DLD1 (cell line): Measurements from ENCODE around the gene BRAF.
"Not testable (repeated sequence)": the region's sequence is repeated elsewhere in the genome, so short reads cannot be mapped to it uniquely, and the experiment has no call there.

Experiments
- in situ Hi-C: cut with HindIII; loops from 2 replicates; pipeline ENCODE4 v1.10.0; 2017; ENCODE audit warnings: low sequenced_read_pairs

The BRAF gene

DNA sequence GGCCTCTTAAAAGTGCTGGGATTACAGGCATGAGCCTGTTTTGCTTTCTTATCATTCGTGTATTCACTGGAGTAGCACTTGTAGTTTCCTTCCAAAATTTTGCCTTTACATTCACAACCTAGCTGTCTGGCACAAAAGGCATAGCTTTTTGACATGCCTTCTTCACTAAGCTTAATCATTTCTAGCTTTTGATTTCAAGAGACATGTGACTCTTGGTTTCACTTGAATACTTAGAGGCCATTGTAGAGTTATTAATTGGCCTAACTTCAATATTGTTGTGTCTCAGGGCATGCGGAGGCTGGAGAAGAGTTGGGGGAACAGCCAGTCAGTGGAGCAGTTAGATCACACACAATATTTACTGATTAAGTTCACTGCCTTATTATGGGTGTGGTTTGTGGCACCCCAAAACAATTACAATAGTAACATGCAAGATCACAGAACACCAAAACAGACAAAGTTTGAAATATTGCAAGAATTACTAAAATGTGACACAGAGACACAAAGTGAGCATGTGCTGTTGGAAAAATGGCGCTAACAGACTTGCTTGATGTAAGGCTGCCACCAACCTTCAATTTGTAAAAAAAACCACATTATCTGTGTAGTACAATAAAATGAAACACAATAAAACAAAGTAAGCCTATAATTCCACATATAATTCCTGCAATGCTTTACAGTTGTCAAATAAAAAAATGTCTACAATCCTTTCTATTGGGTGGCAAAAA is 43.1 kb downstream of the BRAF start:
- in situ Hi-C loops = no loop called here

DNA sequence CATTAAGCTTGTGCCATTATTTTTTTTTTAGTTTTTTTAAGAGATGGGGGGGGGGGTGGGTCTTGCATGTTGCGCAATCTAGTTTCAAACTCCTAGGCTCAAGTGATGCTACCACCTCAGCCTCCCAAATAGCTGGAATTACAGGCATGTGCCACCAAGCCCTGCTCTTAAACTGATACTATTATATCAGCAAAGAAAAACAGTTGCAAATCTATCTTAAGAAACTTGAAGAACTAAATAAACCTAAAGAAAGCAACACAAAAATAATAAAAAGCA is 47.5 kb downstream of the BRAF start:
- in situ Hi-C loops = no loop called here

DNA sequence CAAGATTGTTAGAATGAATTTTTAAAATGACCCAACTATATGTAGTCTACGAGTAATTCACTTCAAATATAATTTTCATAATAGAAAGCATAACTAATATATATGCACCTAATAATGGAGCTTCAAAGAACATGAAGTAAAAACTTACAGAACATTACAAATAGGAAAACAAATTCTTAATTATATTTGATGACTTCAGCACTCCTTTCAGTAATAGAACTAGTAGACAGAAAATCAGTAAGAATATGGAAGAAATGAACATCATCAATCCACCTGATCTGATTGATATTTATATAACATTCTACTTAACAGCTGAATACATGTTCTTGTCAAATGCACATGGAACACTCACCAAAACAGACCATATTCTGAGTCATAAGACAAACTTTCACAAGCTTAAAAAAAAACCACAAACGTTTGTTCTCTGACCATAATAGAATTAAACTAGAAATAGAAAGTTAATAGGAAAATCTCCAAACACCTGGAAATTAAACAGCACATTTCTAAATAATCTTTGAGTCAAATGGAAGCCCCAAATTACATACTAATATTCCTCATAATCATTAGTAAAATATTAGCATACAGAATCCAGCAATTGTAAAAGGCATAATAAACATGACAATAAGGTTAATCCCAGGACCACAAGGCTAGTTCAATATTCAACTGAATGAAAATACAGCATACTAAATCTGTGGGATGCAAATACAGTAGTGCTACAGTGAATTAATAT is 48.0 kb downstream of the BRAF start:
- in situ Hi-C loops = no loop called here

DNA sequence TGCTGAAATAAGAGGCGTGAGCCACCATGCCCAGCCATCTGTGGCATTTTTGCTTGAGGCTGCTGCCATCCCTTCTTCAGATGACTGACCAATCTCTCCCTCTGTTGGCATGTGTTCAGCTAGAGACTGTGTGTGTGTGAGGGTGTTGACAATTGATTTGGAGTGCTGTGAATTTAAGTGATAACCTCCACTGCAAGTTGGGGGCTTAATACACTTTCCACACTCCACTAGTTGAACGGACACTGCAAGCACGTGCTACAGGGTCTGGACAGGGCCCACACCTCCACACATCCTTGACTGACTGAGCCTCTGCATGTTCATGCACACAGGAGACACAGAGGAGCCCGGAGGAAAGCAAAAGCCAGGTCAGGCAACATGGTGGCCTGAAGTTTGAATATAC is 51.3 kb downstream of the BRAF start:
- in situ Hi-C loops = no loop called here

DNA sequence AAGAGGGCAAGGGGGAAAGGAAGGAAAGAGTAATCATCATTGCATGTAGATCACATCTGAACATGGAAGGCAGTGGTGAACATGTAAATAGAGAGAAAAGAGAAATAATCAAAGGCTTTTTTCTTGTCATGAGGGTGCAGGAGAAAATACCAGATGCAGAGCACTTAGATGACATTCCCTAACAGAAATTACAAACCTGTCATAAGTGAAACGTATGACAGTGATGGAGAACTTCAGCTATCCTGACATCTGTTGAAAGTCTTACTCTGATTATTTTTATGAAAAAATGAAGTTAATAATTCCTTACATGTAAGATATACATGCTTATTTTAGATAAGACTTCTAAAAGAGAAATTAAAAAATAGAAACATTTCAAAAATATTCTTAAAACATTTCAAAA is 54.7 kb downstream of the BRAF start:
- in situ Hi-C loops = no loop called here

DNA sequence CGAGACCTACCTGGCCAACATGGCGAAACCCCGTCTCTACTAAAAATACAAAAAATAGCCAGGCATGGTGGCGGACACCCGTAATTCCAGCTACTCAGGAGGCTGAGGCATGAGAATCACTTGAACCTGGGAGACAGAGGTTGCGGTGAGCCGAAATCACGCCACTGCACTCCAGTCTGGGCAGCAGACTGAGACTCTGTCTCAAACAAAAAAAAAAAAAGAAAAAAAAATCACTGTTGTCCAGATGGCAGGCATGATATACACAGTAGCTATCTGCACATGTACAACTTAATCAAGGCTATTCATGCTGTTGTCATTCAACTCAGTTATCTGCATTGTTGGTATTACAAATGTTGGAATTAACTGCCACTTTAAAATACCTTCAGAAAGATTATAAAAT is 55.3 kb downstream of the BRAF start:
- in situ Hi-C loops = no loop called here

DNA sequence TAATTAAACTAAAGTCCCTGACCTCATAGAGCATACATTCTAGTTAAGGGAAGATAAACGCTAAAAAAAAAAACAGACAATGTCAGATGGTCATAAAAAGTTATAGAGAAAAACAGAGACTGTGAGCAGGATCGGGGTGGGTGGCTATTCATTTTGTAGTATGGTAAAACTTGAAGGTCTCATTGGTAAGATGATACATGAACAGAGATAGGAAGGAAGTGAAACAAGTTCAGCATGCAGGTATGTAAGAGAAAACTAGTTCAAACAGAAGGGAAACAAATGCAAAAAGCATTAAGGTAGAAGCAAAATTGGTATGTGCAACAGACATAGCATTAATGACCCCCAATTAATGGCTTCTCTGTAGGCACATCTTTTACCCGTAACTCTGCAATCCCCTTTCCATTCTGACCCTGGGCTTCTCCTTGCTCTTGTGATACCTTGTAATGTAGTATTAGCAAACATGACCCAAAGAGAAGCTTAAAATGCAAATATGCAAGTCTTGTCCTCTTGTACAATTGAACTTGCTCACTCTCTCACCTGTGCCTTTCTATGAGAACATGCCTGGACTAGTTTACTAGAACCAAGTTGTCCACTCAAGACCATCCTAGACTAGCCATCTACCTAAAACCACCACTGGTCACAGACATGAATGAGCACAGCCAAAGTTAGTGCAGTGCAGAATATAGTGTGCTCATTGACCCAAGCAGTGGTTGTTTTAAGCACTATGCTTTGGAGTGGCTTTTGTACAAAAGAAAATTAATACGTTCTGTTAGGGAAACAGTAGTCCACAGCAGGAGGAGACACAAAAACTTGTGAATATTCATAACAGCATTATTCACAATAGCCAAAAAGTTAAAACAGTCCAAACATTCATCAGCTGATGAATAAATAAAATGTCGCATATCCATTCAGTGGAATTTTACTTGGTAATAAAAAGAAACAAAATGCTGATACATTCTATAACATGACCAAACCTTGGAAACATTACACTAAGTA is 57.0 kb downstream of the BRAF start:
- in situ Hi-C loops = no loop called here

DNA sequence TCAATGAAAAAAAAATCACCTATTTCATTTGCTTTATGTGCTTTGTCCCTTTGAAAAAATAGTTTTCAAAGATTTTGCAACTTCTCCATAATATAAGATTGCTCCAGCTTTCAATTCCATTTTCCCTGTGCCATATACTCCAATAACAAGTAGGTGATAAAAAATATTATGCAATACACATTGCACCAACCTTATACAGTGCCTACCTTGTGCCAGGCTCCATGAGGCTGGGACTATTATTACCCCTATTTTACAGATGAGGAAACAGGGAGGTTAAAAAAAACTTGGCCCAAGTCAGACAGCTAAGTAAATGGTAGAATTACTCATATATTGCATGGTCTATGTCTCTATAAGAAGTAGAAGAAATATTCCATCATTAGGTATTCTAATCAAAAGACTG is 57.8 kb downstream of the BRAF start:
- in situ Hi-C loops = no loop called here

DNA sequence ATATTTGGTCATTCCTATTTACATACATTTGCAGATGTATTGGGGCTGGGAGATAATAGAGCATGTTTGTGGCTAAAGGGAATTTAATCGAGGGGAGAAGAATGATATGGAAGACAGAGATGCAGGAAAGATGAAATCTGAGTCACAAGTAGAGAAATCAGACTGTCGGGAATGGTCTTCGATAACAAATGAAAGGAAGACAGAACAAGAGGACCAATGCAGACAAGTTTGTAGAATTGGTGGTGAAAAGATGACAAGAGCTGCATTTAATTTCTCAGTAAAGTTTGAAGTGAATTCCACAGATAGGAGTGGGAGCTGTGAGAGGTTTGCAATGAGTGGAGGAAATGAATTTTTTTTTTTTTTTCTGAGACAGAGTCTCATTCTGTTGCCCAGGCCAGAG is 60.0 kb downstream of the BRAF start:
- in situ Hi-C loops = no loop called here

DNA sequence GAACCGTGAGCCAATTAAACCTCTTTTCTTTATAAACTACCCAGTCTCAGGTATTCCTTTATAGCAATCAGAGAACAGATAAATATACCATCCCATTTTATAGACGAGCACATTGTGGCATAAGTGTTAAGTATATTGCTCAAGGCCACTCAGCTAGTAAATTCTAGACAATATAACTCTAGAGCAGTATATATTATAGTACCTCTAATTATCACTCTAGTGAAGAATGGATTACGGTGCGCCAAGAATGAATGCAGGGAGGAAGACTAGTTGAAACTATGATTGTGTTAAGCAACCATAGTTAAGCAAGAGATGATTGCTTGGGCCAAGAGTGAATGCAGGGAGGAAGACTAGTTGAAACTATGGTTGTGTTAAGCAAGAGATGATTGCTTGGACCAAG is 60.9 kb downstream of the BRAF start:
- in situ Hi-C loops = no loop called here

DNA sequence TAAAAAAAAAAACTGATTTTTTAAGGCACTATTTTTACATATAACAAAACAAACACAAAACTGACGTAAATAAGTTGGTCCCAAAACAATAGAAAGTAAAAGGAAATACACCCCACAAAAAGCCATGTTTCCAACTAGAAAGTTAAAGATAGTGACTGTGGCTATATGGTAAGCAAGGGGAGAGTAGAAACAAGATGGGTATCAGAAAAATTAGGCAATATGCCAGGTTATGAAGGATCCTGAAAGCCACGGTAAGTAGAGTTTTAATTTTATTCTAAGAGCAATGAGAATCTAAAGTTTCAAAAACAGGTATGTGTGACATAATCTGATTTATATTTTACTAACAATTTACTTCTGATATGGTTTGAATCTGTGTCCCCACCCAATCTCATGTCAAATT is 61.5 kb downstream of the BRAF start:
- in situ Hi-C loops = no loop called here

DNA sequence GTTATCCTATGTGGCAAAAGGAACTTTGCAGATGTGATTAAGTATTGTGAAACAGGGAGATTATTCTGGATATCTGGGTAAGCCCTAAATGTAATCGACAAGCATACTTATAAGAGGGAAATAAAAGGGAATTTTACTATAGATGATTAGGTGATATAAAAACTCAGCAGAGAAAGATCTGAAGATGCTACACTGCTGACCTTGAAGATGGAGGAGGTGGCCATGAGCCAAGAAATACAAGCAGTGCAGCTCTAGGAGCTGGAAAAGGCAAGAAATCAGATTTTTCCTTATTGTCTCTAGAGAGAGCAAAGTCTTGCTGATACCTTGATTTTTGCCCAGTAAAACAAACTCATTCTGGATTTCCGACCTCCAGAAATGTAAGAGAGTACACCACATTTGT is 67.7 kb downstream of the BRAF start:
- in situ Hi-C loops = no loop called here

DNA sequence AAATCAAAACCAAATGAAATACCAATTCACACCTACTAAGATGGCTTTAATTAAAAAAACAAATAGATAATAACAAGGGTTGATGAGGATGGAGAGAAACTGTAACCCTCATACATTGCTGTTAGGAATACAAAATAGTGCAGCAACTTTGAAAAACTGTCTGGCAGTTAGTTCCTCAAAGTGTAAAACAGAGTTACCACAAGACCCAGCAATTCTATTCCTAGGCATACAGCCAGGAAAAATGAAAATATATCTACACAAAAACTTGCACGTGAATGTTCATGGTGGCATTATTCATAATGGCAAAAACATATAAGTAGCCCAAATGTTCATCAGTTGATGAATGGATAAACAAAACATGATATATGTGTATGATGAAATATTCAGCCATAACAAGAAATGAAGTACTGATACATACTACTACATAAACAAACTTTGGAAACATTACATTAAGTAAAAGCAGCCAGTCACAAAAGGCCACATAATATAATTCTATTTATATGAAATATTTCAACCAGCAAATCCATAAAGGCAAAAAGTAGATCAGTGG is 83.5 kb downstream of the BRAF start:
- in situ Hi-C loops = no loop called here

DNA sequence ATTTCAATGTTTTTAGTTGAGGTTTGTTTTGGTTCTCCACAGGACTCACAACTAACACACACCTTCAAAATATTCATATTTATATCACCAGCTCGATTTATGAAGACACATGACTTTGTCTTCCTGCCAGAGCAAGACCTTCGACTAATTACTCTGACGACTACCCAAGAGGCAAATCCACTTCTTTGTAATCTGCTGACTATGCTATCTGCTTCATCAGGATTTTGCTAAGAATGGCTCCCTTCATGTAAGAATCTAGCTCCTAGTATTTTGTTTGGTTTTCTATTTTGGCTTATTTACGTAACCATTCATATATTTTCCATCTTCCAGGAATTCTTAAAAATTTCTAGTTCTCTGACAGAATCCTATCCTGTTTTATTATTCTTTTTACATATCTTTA is 93.0 kb downstream of the BRAF start:
- in situ Hi-C loops = no loop called here

DNA sequence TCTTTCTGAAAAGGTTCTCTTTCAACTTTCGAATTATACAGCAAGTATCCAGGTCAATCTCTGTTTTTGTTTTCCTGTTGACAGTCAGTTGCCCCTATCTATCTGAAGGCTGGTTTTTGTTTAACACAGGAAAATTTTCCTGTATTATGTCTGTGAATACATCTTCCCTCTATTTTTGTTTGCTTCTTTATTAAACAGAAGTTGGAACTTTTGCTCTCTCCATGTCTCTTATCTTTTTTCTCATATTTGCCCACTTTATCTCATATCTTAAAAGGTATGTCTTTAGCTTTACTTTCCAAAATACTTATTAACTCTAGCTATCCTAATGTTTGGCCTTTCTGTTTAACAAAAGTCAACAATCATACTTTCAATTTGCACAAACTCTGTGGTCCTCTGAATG is 95.0 kb downstream of the BRAF start:
- in situ Hi-C loops = no loop called here

DNA sequence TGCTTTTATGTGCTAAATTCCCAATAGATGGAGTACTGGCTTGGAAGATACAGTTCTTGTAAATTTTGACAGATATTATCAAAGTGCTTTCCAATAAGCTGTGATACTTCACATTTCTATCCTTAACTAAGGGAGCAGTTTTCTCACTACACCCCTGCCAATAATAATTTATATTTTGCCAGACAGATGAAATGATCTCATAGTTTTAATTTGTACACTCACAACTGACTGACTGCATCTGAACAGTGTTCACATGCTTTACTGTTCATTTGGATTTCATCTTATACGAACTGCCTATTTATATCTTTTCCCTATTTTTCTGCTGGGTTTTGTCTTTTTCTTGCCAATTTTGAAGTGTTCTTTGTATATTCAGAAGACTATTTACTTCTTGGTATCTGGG is 96.0 kb downstream of the BRAF start:
- in situ Hi-C loops = no loop called here

DNA sequence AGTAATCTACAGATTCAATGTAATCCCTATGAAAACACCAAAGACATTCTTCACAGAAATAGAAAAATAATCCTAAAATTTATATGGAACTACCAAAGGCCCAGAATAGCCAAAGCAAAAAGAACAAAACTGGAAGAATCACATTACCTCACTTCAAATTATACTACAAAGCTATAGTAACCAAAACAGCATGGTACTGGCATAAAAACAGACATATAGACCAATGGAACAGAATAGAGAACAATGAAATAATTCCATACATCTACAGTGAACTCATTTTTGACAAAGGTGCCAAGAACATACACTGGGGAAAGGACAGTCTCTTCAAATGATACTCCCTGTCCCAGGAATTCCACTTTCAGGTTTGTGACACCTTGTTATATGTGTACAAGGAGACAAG is 107.3 kb downstream of the BRAF start:
- in situ Hi-C loops = not testable (repeated sequence)

DNA sequence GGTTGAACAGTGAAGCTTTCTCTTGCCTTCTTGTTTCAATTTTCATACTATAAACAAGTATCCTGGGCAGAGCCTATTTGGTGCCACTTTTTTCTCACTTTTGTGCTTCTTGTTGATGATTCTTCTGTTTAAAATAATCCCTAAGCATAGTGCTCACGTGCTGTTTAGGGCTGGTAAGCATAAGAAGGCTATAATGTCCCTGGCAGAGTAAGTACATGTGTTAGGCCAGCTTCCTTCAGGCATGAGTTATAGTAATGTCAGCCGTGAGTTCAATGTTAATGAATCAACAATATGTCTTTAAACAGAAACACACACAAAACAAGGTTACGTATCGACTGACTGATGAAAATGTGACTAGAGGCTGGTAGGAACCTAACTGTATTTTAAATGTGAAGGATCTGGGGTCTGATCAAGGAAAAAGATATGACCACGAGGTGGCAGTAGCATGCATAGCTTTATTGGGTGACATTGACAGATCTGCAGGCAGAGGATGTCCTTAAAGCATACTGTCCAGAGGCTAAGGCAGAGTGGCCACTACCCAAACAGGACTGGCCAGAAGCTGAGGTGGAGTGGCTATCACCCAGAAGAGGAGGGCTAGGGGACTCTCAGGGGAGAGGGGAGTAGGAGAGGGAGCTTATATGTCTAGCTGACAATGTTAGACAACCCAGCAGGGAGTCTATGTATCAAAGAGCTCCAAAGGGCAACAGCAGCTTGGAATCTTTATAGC is 113.7 kb downstream of the BRAF start:
- in situ Hi-C loops = no loop called here

DNA sequence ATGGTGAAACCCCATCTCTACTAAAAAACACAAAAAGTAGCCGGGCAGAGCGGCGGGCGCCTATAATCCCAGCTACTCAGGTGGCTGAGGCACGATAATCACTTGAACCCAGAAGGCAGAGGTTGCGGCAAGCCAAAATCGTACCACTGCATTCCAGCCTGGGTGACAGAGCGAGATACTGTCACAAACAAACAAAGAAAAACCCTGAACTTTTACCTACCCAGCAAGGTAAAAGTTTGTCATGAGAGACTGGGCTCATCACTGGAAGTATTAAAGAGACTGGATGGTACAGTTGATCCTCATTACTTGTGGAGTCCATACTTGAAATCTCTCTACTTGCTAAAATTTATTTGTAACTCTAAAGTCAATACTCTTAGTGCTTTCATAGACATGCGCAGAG is 114.3 kb downstream of the BRAF start:
- in situ Hi-C loops = no loop called here

DNA sequence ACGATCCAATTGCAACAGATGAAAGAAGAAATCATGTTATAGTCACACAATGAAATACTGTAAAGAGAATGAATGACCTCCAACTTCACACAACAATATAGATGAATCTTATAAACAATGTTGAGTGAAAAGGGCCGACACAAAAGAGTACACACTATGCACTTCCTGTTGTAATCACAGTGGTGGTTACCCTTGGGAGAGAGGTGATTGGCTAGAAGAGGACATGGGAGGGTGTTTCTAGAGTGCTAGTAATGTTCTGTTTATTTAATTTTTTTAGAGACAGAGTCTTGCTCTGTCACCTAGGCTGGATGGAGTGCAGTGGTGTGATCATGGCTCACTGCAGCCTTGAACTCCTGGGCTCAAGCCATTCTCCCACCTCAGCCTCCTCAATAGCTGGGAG is 145.8 kb downstream of the BRAF start:
- in situ Hi-C loops = no loop called here

DNA sequence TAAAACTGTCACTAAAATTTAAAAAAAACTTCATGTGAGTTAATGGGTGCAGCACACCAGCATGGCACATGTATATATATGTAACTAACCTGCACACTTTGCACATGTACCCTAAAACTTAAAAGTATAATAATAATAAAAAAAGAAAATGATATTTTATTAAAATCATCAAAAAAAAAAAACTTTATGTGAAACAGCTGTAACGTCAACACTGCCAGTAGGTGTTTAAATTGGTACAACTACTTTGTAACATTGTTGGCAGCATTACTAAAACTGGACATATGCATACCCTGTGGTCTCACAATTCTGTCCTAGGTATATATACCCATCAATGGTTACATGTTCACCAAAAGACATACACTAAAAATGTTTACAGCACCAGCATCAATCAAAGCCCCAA is 146.2 kb downstream of the BRAF start:
- in situ Hi-C loops = no loop called here
